IPS-11a (cell line): ENCODE data around the gene TMEM132D.

Source experiments
- H3K4me3 ChIP-seq: one replicate; pipeline ENCODE4 v1.5.1; 2013; ENCODE audit warnings: low read depth, low read length, control low read depth

Gene TMEM132D

GRCh38 chr12:129827102-129827865 lies 76.5 kb downstream of the TMEM132D start:
- no peak overlapping the region for H3K4me3 ChIP-seq

GRCh38 chr12:129826273-129826672 lies 77.6 kb downstream of the TMEM132D start:
- no peak overlapping the region for H3K4me3 ChIP-seq

GRCh38 chr12:129825316-129825715 lies 78.5 kb downstream of the TMEM132D start:
- no peak overlapping the region for H3K4me3 ChIP-seq

GRCh38 chr12:129821964-129822363 lies 81.9 kb downstream of the TMEM132D start:
- H3K4me3 ChIP-seq, result no peak overlapping the region

- H3K4me3 ChIP-seq, result no peak overlapping the region
Measured at GRCh38 chr12:129819391-129819790, 84.4 kb downstream of the TMEM132D start.

- no peak overlapping the region for H3K4me3 ChIP-seq
Measured at GRCh38 chr12:129815846-129816245, 88.0 kb downstream of the TMEM132D start.

- H3K4me3 ChIP-seq, result no peak overlapping the region
Measured at GRCh38 chr12:129811963-129812362, 91.9 kb downstream of the TMEM132D start.

GRCh38 chr12:129807136-129807535 lies 96.7 kb downstream of the TMEM132D start:
- H3K4me3 ChIP-seq, result no peak overlapping the region

GRCh38 chr12:129791396-129791795 lies 112.4 kb downstream of the TMEM132D start:
- no peak overlapping the region for H3K4me3 ChIP-seq

GRCh38 chr12:129790930-129791329 lies 112.9 kb downstream of the TMEM132D start:
- H3K4me3 ChIP-seq, result no peak overlapping the region

- H3K4me3 ChIP-seq, result no peak overlapping the region
Measured at GRCh38 chr12:129790331-129790730, 113.5 kb downstream of the TMEM132D start.

- H3K4me3 ChIP-seq, result no peak overlapping the region
Measured at GRCh38 chr12:129789921-129790320, 113.9 kb downstream of the TMEM132D start.

- H3K4me3 ChIP-seq, result no peak overlapping the region
Measured at GRCh38 chr12:129788506-129789084, 115.2 kb downstream of the TMEM132D start.

- H3K4me3 ChIP-seq, result no peak overlapping the region
Measured at GRCh38 chr12:129779989-129780388, 123.8 kb downstream of the TMEM132D start.

GRCh38 chr12:129779033-129779432 lies 124.8 kb downstream of the TMEM132D start:
- no peak overlapping the region for H3K4me3 ChIP-seq

- no peak overlapping the region for H3K4me3 ChIP-seq
Measured at GRCh38 chr12:129776977-129777667, 126.7 kb downstream of the TMEM132D start.

GRCh38 chr12:129772501-129773493 lies 131.0 kb downstream of the TMEM132D start:
- no peak overlapping the region for H3K4me3 ChIP-seq

GRCh38 chr12:129771238-129771637 lies 132.6 kb downstream of the TMEM132D start:
- no peak overlapping the region for H3K4me3 ChIP-seq

GRCh38 chr12:129765719-129766118 lies 138.1 kb downstream of the TMEM132D start:
- H3K4me3 ChIP-seq, result no peak overlapping the region

- H3K4me3 ChIP-seq, result no peak overlapping the region
Measured at GRCh38 chr12:129762436-129762835, 141.4 kb downstream of the TMEM132D start.

GRCh38 chr12:129753586-129753985 lies 150.2 kb downstream of the TMEM132D start:
- H3K4me3 ChIP-seq, result no peak overlapping the region
